Measurements from ENCODE around the gene RAMP2. TPM values are rescaled to one million over a fixed set of nuclear protein-coding genes. Genes with fewer than 3 reads are reported as not detected.

RAMP2 gene
- total and polyA plus RNA-seq, 2 experiments from 2014 or later, result 8.8 to 29.5 TPM

DNA sequence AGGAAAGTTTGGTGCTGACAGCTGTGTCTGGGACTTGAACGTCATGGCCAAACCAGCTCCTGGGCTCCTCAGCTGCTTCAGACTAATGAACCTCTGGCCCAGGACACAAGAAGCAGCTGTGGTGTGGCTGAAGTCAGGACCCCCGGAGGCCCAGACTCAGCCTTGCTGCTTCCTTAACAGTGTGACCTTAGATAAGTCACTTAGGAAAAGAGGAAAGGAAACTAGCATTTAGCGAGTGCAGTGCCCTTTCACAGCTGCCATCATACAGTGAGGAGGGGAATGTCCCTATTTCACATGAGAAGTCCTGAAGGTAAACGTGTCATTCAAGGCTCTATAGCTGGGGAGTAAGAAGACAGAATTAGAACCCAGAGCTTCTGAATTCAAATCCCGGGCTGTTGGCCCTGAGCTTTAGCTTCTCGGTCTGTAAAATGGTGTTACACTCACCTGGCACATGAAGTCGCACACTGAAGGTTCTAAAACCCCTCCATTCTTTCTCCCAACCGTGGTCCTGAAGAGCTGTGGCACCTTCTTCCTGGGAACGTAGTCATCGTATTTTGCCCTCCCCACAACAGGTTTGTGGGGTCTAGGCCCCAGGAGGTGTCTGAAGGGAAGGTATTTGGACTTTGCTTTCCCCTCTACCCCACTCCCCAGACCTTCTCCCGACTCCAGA, 910 bp upstream of the RAMP2 start (continued):
- TF ChIP-seq, protein P1, sequence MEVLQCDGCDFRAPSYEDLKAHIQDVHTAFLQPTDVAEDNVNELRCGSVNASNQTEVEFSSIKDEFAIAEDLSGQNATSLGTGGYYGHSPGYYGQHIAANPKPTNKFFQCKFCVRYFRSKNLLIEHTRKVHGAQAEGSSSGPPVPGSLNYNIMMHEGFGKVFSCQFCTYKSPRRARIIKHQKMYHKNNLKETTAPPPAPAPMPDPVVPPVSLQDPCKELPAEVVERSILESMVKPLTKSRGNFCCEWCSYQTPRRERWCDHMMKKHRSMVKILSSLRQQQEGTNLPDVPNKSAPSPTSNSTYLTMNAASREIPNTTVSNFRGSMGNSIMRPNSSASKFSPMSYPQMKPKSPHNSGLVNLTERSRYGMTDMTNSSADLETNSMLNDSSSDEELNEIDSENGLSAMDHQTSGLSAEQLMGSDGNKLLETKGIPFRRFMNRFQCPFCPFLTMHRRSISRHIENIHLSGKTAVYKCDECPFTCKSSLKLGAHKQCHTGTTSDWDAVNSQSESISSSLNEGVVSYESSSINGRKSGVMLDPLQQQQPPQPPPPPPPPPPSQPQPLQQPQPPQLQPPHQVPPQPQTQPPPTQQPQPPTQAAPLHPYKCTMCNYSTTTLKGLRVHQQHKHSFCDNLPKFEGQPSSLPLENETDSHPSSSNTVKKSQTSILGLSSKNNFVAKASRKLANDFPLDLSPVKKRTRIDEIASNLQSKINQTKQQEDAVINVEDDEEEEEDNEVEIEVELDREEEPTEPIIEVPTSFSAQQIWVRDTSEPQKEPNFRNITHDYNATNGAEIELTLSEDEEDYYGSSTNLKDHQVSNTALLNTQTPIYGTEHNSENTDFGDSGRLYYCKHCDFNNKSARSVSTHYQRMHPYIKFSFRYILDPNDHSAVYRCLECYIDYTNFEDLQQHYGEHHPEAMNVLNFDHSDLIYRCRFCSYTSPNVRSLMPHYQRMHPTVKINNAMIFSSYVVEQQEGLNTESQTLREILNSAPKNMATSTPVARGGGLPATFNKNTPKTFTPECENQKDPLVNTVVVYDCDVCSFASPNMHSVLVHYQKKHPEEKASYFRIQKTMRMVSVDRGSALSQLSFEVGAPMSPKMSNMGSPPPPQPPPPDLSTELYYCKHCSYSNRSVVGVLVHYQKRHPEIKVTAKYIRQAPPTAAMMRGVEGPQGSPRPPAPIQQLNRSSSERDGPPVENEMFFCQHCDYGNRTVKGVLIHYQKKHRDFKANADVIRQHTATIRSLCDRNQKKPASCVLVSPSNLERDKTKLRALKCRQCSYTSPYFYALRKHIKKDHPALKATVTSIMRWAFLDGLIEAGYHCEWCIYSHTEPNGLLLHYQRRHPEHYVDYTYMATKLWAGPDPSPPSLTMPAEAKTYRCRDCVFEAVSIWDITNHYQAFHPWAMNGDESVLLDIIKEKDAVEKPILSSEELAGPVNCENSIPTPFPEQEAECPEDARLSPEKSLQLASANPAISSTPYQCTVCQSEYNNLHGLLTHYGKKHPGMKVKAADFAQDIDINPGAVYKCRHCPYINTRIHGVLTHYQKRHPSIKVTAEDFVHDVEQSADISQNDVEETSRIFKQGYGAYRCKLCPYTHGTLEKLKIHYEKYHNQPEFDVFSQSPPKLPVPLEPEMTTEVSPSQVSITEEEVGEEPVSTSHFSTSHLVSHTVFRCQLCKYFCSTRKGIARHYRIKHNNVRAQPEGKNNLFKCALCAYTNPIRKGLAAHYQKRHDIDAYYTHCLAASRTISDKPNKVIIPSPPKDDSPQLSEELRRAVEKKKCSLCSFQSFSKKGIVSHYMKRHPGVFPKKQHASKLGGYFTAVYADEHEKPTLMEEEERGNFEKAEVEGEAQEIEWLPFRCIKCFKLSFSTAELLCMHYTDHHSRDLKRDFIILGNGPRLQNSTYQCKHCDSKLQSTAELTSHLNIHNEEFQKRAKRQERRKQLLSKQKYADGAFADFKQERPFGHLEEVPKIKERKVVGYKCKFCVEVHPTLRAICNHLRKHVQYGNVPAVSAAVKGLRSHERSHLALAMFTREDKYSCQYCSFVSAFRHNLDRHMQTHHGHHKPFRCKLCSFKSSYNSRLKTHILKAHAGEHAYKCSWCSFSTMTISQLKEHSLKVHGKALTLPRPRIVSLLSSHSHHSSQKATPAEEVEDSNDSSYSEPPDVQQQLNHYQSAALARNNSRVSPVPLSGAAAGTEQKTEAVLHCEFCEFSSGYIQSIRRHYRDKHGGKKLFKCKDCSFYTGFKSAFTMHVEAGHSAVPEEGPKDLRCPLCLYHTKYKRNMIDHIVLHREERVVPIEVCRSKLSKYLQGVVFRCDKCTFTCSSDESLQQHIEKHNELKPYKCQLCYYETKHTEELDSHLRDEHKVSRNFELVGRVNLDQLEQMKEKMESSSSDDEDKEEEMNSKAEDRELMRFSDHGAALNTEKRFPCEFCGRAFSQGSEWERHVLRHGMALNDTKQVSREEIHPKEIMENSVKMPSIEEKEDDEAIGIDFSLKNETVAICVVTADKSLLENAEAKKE (CRISPR knock-in tag; IDR thresholded peaks at IDR 0.05), result no peak
- no peak for TF ChIP-seq CREB1 (CRISPR knock-in tag; IDR thresholded peaks at IDR 0.05; ENCODE audit: low read depth)
- TF ChIP-seq NANOG (IDR thresholded peaks at IDR 0.05; ENCODE audit: borderline replicate concordance), result no peak

DNA sequence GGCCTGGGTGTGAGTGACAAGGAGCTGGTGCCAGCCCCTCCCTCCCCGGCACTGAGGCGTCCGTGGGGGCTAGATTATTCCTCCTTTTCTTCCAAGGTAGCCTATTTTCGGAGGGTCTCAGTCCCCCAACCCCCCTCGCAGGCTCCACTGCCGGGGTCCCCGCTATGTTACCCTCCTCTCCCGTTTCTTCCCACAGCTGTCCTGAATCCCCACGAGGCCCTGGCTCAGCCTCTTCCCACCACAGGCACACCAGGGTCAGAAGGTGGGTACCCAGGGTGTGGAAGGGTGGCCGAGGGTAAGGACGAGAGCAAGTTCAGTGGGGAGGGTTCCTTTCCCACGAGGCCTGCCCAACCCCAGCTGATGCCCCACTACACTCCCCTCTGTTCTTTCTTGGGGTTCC, 611 bp downstream of the RAMP2 start:
- peaks cover 41% of the 10 kb centered on the region for H3K27me3 Mint-ChIP-seq (ENCODE audit: insufficient read depth, low read depth, poor library complexity)
- H3K4me3 Mint-ChIP-seq, result peak overlapping the region; percentile 39
- Histone ChIP-seq H3K9me2 (ENCODE audit: insufficient read depth) (no peaks in the 10 kb centered on the region), H3K4me1 (ENCODE audit: insufficient read depth) (peaks cover 15% of the 10 kb centered on the region; the same call in 1 of the 2 replicates), H3K27ac (ENCODE audit: low read depth) (no peak overlapping the region), H3K36me3 (ENCODE audit: insufficient read depth) (no peaks in the 10 kb centered on the region; the same call in 1 of the 2 replicates), H3K4me2 (peak overlapping the region; percentile 96), H3K27me3 (ENCODE audit: insufficient read depth) (peaks cover 40% of the 10 kb centered on the region), H4K20me1 (replicated peaks; ENCODE audit: insufficient read depth) (no peaks in the 10 kb centered on the region), H3F3A (replicated peaks; ENCODE audit: low read depth) (no peaks in the 10 kb centered on the region; the same call in 1 of the 2 replicates), H3K79me2 (replicated peaks; ENCODE audit: insufficient read depth) (no peaks in the 10 kb centered on the region), H2AFZ (peak overlapping the region; percentile 81; the same call in 1 of the 2 replicates), H3K4me3 (peak overlapping the region; percentile 80)
- H3K36me3 Mint-ChIP-seq (ENCODE audit: low read depth), result no peaks in the 10 kb centered on the region
- ATAC-seq, result no peak
- H3K27ac Mint-ChIP-seq, result no peak overlapping the region
- no peak for DNase-seq (ENCODE audit: low spot score)
- peaks cover 24% of the 10 kb centered on the region for H3K4me1 Mint-ChIP-seq
- H3K9me3 Mint-ChIP-seq, result no peaks in the 10 kb centered on the region
- TF ChIP-seq, protein P2, sequence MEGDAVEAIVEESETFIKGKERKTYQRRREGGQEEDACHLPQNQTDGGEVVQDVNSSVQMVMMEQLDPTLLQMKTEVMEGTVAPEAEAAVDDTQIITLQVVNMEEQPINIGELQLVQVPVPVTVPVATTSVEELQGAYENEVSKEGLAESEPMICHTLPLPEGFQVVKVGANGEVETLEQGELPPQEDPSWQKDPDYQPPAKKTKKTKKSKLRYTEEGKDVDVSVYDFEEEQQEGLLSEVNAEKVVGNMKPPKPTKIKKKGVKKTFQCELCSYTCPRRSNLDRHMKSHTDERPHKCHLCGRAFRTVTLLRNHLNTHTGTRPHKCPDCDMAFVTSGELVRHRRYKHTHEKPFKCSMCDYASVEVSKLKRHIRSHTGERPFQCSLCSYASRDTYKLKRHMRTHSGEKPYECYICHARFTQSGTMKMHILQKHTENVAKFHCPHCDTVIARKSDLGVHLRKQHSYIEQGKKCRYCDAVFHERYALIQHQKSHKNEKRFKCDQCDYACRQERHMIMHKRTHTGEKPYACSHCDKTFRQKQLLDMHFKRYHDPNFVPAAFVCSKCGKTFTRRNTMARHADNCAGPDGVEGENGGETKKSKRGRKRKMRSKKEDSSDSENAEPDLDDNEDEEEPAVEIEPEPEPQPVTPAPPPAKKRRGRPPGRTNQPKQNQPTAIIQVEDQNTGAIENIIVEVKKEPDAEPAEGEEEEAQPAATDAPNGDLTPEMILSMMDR (conservative IDR thresholded peaks at IDR 0.05; ENCODE audit: low read depth in 2 of 2), result no peak
- TF ChIP-seq, protein P1 (CRISPR knock-in tag; IDR thresholded peaks at IDR 0.05), result no peak
- TF ChIP-seq EZH2phosphoT487 (IDR thresholded peaks at IDR 0.05; ENCODE audit: unreplicated experiment) (no peak), STAT1 (IDR thresholded peaks at IDR 0.05; ENCODE audit: unreplicated experiment) (no peak), POLR2AphosphoS5 (IDR thresholded peaks at IDR 0.05; ENCODE audit: low read depth) (no peak)
